ENCODE results near the gene C1orf21.

Gene C1orf21

GRCh38 chr1:184485751-184486723, 99.2 kb downstream of the C1orf21 start:
- peak; percentile 40 for DNase-seq (ENCODE audit: low read depth)

- no peak for DNase-seq (ENCODE audit: low read depth)
Observed at GRCh38 chr1:184486761-184487445, 100.1 kb downstream of the C1orf21 start.

- DNase-seq (ENCODE audit: low read depth) = no peak
Observed at GRCh38 chr1:184487531-184488193, 100.8 kb downstream of the C1orf21 start.

- DNase-seq (ENCODE audit: low read depth) = peak; percentile 40
Observed at GRCh38 chr1:184489908-184490307, 103.1 kb downstream of the C1orf21 start.

GRCh38 chr1:184492536-184492935, 105.7 kb downstream of the C1orf21 start:
- no peak for DNase-seq (ENCODE audit: low read depth)

GRCh38 chr1:184493987-184494388, 107.2 kb downstream of the C1orf21 start:
- no peak for DNase-seq (ENCODE audit: low read depth)

GRCh38 chr1:184494929-184495328, 108.1 kb downstream of the C1orf21 start:
- DNase-seq (ENCODE audit: low read depth) = no peak

- DNase-seq (ENCODE audit: low read depth) = peak; percentile 12
Observed at GRCh38 chr1:184497959-184498723, 111.3 kb downstream of the C1orf21 start.

- DNase-seq (ENCODE audit: low read depth) = peak; percentile 37
Observed at GRCh38 chr1:184499616-184500015, 112.8 kb downstream of the C1orf21 start.

GRCh38 chr1:184502161-184502560, 115.3 kb downstream of the C1orf21 start:
- DNase-seq (ENCODE audit: low read depth) = no peak

GRCh38 chr1:184503221-184503749, 116.5 kb downstream of the C1orf21 start:
- DNase-seq (ENCODE audit: low read depth) = no peak

GRCh38 chr1:184504040-184504954, 117.5 kb downstream of the C1orf21 start:
- DNase-seq (ENCODE audit: low read depth) = peak; percentile 7

GRCh38 chr1:184504955-184505338, 118.1 kb downstream of the C1orf21 start:
- DNase-seq (ENCODE audit: low read depth) = no peak

- no peak for DNase-seq (ENCODE audit: low read depth)
Observed at GRCh38 chr1:184506481-184506880, 119.7 kb downstream of the C1orf21 start.

GRCh38 chr1:184507165-184507564, 120.3 kb downstream of the C1orf21 start:
- DNase-seq (ENCODE audit: low read depth) = peak; percentile 11

- peak; percentile 62 for DNase-seq (ENCODE audit: low read depth)
Observed at GRCh38 chr1:184507604-184508280, 120.9 kb downstream of the C1orf21 start.

GRCh38 chr1:184509105-184509504, 122.3 kb downstream of the C1orf21 start:
- no peak for DNase-seq (ENCODE audit: low read depth)

GRCh38 chr1:184510110-184510509, 123.3 kb downstream of the C1orf21 start:
- DNase-seq (ENCODE audit: low read depth) = no peak

GRCh38 chr1:184512724-184513123, 125.9 kb downstream of the C1orf21 start:
- DNase-seq (ENCODE audit: low read depth) = no peak

GRCh38 chr1:184513421-184513820, 126.6 kb downstream of the C1orf21 start:
- peak; percentile 17 for DNase-seq (ENCODE audit: low read depth)

Measured in EH (cell line).